D721Med (cell line): ENCODE results near the gene SPEG.

ENCODE experiments used
- DNase-seq: peaks from one replicate; pipeline ENCODE4 v3.0.0; 2011; ENCODE audit warnings: low spot score; ENCODE audit not compliant: insufficient read length
- FAIRE-seq: peaks from 2 replicates; lab custom pipeline; 2011; peaks lifted over from hg19 to GRCh38; lab: Jason Lieb, UNC
- TF ChIP-seq, protein P1 (sequence below): IDR thresholded peaks from 2 replicates; pipeline ENCODE4 v1.5.1; 2012; ENCODE audit warnings: mild to moderate bottlenecking, control low read depth; ENCODE audit not compliant: insufficient read depth; ENCODE audit errors: missing control alignments

Gene SPEG

DNA sequence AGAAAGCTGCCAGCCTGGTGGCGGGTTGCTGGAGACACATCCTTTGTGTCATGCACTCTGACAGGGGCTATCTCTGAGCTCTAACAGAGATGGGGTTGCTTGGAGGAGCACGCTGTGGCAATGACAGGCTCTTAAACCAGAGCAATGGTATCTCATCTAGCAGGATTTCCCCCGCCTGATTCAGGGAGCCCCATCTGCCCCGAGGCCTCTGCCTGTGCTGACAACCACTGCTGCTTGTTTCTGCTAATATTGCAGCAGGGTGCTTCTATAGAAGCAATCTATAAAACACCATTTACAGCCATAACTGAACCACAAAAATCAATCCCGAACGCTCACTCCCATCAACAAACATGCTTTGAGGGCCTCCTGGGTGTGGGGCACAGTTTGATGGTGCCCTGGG lies 34.1 kb upstream of the SPEG start:
- no peak for DNase-seq
- no peak for FAIRE-seq
- TF ChIP-seq, protein P1, sequence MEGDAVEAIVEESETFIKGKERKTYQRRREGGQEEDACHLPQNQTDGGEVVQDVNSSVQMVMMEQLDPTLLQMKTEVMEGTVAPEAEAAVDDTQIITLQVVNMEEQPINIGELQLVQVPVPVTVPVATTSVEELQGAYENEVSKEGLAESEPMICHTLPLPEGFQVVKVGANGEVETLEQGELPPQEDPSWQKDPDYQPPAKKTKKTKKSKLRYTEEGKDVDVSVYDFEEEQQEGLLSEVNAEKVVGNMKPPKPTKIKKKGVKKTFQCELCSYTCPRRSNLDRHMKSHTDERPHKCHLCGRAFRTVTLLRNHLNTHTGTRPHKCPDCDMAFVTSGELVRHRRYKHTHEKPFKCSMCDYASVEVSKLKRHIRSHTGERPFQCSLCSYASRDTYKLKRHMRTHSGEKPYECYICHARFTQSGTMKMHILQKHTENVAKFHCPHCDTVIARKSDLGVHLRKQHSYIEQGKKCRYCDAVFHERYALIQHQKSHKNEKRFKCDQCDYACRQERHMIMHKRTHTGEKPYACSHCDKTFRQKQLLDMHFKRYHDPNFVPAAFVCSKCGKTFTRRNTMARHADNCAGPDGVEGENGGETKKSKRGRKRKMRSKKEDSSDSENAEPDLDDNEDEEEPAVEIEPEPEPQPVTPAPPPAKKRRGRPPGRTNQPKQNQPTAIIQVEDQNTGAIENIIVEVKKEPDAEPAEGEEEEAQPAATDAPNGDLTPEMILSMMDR, result no peak

DNA sequence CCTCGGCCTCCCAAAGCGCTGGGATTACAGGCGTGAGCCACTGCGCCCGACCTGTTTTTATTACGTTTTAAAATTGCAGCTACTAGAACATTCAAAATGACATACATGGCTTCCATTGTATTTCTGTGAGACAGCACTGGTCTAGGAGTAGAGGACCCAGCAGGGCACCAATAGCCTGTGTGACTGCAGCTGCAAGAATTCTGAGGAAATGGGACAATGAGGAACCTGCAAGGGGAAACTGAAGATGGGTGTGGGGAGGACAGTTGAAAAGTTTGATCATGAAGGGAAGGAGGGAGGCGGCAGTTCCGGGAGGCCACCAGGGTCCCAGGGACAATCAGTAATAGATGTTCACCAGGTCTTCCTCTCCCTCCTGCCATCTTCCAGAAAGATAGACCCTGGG lies 33.0 kb upstream of the SPEG start:
- TF ChIP-seq, protein P1, result no peak
- FAIRE-seq (no peak), DNase-seq (no peak)

DNA sequence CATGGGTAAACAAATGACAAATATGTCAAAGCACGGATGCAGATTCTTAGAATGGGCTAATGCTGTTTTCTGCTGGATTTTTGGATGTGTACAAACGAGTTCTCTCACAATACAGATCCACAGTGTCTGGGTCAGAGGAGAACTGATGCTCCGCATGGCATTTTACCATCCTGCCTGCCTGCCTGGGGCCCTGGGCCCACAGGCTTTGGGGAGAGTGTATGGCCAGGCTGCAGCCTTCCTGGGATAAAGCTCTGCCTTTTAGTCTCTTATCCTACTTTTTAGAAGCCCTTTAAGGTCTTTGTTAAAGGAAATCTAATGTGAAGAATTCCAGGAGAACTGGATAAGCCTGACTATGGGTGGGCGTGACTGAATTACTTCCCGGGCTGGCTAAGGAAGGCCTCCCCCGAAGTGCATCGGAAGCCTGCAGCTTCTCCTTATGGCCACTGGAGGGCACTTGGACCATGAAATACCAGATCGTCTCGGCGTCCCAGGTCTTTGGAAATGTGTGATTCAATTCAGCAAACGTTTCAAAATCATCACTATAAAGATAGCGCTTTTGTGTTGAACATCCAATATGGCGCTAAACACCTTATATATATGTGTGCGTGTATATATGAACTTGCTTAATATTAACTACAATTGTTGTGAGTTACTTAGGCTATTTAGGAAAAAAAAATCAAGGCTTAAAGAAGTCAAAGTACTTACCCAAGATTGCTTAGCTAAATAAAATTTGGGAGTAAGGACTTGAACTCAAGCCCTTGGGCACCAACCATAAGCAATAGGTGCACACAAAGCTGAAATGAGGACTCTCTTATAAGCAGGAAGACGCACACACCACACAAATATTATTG lies 31.8 kb upstream of the SPEG start:
- FAIRE-seq, result no peak
- peak; percentile 51 for DNase-seq
- TF ChIP-seq, protein P1, result peak; percentile 91

DNA sequence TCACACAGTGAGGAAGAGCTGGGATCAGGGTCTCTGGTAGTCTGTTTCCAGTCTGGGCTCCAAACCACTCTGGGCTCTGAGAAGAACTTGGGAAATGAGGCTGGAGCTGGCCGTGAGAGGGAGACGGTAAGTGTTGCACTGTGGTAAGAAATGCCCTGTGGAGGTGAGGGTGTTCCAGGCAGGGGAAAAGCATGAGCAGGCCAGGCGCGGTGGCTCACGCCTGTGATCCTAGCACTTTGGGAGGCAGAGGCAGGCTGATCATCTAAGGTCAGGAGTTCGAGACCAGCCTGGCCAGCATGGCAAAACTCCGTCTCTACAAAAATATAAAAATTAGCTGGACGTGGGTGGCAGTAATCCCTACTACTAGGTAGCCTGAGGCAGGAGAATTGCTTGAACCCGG lies 30.8 kb upstream of the SPEG start:
- no peak for FAIRE-seq
- DNase-seq, result no peak
- TF ChIP-seq, protein P1, result no peak

DNA sequence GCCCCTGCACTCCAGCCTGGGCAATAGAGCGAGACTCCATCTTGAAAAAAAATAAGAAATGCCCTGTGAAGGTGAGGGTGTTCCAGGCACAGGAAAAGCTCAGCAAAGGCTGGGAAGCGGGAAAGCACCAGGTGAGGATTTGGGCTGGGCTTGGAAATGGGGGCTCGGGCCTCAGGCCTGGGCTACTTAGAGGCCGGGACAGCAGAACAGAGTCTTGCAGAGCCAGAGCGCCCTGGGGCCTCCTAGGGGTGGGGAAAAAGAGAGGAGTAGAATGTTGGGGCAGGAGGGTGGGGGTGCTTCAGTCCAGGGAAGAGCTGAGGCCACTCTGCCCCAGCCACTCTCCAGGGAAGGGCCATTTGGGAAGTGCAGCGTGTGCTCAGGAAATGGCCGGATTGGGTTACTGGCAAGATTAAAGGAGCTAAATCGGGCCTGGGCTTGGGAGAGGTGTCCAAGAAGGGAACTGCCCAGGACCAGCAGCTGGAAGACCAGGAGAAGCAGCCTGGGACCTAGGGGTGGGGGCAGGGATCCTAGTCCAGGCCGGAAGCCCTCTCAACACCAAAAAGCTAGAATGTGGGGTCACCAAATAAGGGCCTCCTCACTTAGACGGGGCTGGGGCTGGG lies 30.2 kb upstream of the SPEG start:
- no peak for DNase-seq
- TF ChIP-seq, protein P1, result no peak
- no peak for FAIRE-seq

DNA sequence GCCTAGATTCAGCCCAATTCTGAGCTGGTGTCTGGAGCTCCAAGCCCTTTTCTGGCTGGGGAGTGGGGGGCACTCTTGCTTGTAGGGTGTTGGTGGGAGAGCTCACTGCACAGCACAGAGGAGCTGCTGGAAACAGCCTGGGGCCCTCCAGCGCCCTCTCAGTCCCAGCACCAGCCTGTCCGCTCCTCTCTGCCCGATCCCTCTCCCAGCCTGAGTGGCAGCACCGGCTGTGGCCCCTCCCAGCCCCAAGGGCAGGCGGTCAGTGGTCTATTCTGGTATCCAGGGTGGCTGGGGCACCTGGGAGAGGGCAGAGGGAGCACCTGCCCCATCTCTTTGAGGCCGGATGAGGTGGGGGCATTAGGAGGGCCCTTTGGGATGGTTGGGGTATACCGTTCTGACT lies 29.7 kb upstream of the SPEG start:
- TF ChIP-seq, protein P1, result no peak
- FAIRE-seq, result no peak
- DNase-seq, result no peak

DNA sequence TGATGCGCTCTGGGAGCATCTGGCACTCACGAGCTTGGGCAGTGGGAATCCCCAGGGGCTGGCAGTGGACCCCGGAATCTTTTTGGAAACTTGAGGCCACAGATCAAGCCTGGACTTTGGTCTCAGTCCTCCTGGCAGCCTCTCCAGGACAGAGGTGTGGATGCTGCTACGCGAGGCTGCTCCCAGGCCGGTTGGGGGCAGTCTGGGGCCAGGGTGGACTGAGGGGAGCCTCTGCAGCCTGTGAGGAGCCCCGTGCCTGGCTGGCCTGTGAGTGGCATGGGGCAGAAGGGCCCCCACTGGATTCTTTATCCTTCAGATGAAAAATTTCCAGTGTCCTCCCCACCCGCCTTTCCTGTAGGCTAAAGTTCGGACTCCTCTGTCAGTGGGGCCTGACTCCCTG lies 29.2 kb upstream of the SPEG start:
- FAIRE-seq (no peak), DNase-seq (no peak)
- TF ChIP-seq, protein P1, result no peak
